Right lobe of liver (tissue), 4 donors: Measurements from ENCODE around the gene SMIM43.

ENCODE experiments used
- CTCF ChIP-seq, 4 donors: fragments of 200-600 bp in 3 of 4; fragments of 450-650 bp in 1 of 4; IDR thresholded peaks; one replicate each; pipeline versions ENCODE4 v1.5.1 to v1.8.0; 2016 to 2022; ENCODE audit warnings: antibody characterized with exemption in 4 of 4, mild to moderate bottlenecking in 2 of 4
- POLR2A ChIP-seq: fragments of 450-650 bp; IDR thresholded peaks from one replicate; pipeline ENCODE4 v1.6.1; 2017; ENCODE audit warnings: antibody characterized with exemption, mild to moderate bottlenecking
- donor health status: DM: no; HTN: no; CAD: no.
- donor health status: DM: no; HTN: no; CAD: no.
- donor health status: DM: no; HTN: yes; CAD: no.

DNA sequence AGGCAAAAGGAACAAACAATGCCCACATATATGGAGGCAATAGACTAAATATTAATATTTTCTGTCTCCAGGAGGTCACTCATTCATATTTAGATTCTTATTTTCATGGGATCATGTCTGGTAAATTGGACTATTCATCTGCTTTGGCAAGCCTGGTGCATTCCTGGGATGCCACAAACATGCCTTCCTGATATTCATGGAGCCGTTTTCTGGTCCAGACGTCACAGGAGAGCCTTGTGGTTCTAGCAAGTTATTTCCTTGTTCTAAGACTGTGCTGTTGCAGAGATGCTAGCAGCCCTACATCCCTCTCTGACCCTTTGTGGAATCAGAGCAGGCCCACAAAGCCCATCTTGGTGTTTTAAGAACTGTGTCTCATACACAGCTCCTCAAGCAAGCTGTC is 20.0 kb upstream of the SMIM43 start:
- TF ChIP-seq CTCF (IDR thresholded peaks at IDR 0.05) (no peak), POLR2A (no peak)
